ENCODE results near the gene EGFR.

The EGFR gene

GRCh38 chr7:55172161-55172560 lies 153.3 kb downstream of the EGFR start:
- no peak for DNase-seq (ENCODE audit: low read depth in 2 of 2)

- DNase-seq (ENCODE audit: low read depth in 2 of 2), result no peak
These were observed 154.2 kb downstream of the EGFR start for GRCh38 chr7:55172881-55173609.

GRCh38 chr7:55173671-55174070 lies 154.9 kb downstream of the EGFR start:
- DNase-seq (ENCODE audit: low read depth in 2 of 2), result no peak

- DNase-seq (ENCODE audit: low read depth in 2 of 2), result no peak
These were observed 155.6 kb downstream of the EGFR start for GRCh38 chr7:55174456-55174855.

- no peak for DNase-seq (ENCODE audit: low read depth in 2 of 2)
These were observed 156.0 kb downstream of the EGFR start for GRCh38 chr7:55174856-55175255.

GRCh38 chr7:55177068-55177530 lies 158.3 kb downstream of the EGFR start:
- no peak for DNase-seq (ENCODE audit: low read depth in 2 of 2)

GRCh38 chr7:55177589-55178261 lies 158.9 kb downstream of the EGFR start:
- DNase-seq (ENCODE audit: low read depth in 2 of 2), result no peak

- DNase-seq (ENCODE audit: low read depth in 2 of 2), result no peak
These were observed 159.6 kb downstream of the EGFR start for GRCh38 chr7:55178292-55178862.

GRCh38 chr7:55178863-55179773 lies 160.3 kb downstream of the EGFR start:
- no peak for DNase-seq (ENCODE audit: low read depth in 2 of 2)

GRCh38 chr7:55179931-55180682 lies 161.3 kb downstream of the EGFR start:
- no peak for DNase-seq (ENCODE audit: low read depth in 2 of 2)

GRCh38 chr7:55180963-55181542 lies 162.2 kb downstream of the EGFR start:
- no peak for DNase-seq (ENCODE audit: low read depth in 2 of 2)

- no peak for DNase-seq (ENCODE audit: low read depth in 2 of 2)
These were observed 162.9 kb downstream of the EGFR start for GRCh38 chr7:55181762-55182161.

- no peak for DNase-seq (ENCODE audit: low read depth in 2 of 2)
These were observed 165.1 kb downstream of the EGFR start for GRCh38 chr7:55183897-55184296.

- no peak for DNase-seq (ENCODE audit: low read depth in 2 of 2)
These were observed 166.5 kb downstream of the EGFR start for GRCh38 chr7:55185321-55185802.

- no peak for DNase-seq (ENCODE audit: low read depth in 2 of 2)
These were observed 167.3 kb downstream of the EGFR start for GRCh38 chr7:55185941-55186609.

GRCh38 chr7:55187701-55188491 lies 169.1 kb downstream of the EGFR start:
- no peak for DNase-seq (ENCODE audit: low read depth in 2 of 2)

- DNase-seq (ENCODE audit: low read depth in 2 of 2), result no peak
These were observed 169.8 kb downstream of the EGFR start for GRCh38 chr7:55188590-55189138.

GRCh38 chr7:55189146-55189766 lies 170.4 kb downstream of the EGFR start:
- DNase-seq (ENCODE audit: low read depth in 2 of 2), result no peak

Measured in stimulated activated CD4-positive, alpha-beta T cell treated with anti-CD3 and anti-CD28 coated beads, Interleukin-1b, Interleukin-23, amount 100 ng/mL, for 4 hours (primary cell).